ENCODE results near the gene GPR39.

- TF ChIP-seq CTCF (IDR thresholded peaks at IDR 0.05) (no peak), POLR2A (IDR thresholded peaks at IDR 0.05) (no peak)
Observed at GRCh38 chr2:132429941-132430573, 13.5 kb downstream of the GPR39 start.

All from thyroid gland (tissue), 4 donors.